Embryonic facial prominence (tissue), 1 donor: ENCODE data around the gene PSMD12.
"Not testable (repeated sequence)": the region's sequence is repeated elsewhere in the genome, so short reads cannot be mapped to it uniquely, and the experiment has no call there.

ENCODE experiments used
- DNase-seq: peaks from one replicate; pipeline ENCODE4 v3.0.0-alpha.2; 2016; ENCODE audit errors: extremely low spot score

Gene PSMD12

GRCh38 chr17:67358612-67359011, 7.8 kb downstream of the PSMD12 start:
- no peak for DNase-seq

- DNase-seq: no peak
Observed at GRCh38 chr17:67353929-67354574, 12.3 kb downstream of the PSMD12 start.

- no peak for DNase-seq
Observed at GRCh38 chr17:67353161-67353560, 13.2 kb downstream of the PSMD12 start.

GRCh38 chr17:67349420-67349819, 17.0 kb downstream of the PSMD12 start:
- no peak for DNase-seq

GRCh38 chr17:67347826-67348225, 18.6 kb downstream of the PSMD12 start:
- no peak for DNase-seq

GRCh38 chr17:67343237-67343636, 23.1 kb downstream of the PSMD12 start:
- no peak for DNase-seq

GRCh38 chr17:67338353-67338752, 28.0 kb downstream of the PSMD12 start:
- DNase-seq: not testable (repeated sequence)

- DNase-seq: no peak
Observed at GRCh38 chr17:67336859-67337258, 29.5 kb downstream of the PSMD12 start.

GRCh38 chr17:67335245-67335835, 31.0 kb downstream of the PSMD12 start:
- DNase-seq: no peak

- DNase-seq: not testable (repeated sequence)
Observed at GRCh38 chr17:67332162-67332508, 34.2 kb downstream of the PSMD12 start.

GRCh38 chr17:67331381-67332161, 34.8 kb downstream of the PSMD12 start:
- DNase-seq: not testable (repeated sequence)

- no peak for DNase-seq
Observed at GRCh38 chr17:67328026-67328425, 38.4 kb downstream of the PSMD12 start.

- not testable (repeated sequence) for DNase-seq
Observed at GRCh38 chr17:67326959-67327745, 39.2 kb downstream of the PSMD12 start.

GRCh38 chr17:67326440-67326839, 39.9 kb downstream of the PSMD12 start:
- DNase-seq: no peak

GRCh38 chr17:67324330-67324729, 42.0 kb downstream of the PSMD12 start:
- no peak for DNase-seq

GRCh38 chr17:67323445-67323844, 42.9 kb downstream of the PSMD12 start:
- DNase-seq: no peak

- no peak for DNase-seq
Observed at GRCh38 chr17:67322042-67322787, 44.2 kb downstream of the PSMD12 start.

GRCh38 chr17:67321486-67321885, 44.9 kb downstream of the PSMD12 start:
- not testable (repeated sequence) for DNase-seq

GRCh38 chr17:67316781-67317180, 49.6 kb downstream of the PSMD12 start:
- no peak for DNase-seq

- no peak for DNase-seq
Observed at GRCh38 chr17:67315865-67316264, 50.5 kb downstream of the PSMD12 start.

- DNase-seq: no peak
Observed at GRCh38 chr17:67312265-67312664, 54.1 kb downstream of the PSMD12 start.
